Activated naive CD4-positive, alpha-beta T cell treated with anti-CD3 and anti-CD28 coated beads, Interleukin-2, amount 50 U/mL, for 72 hours (primary cell): ENCODE measurements around the gene KRT33A. TPM values are rescaled to one million over a fixed set of nuclear protein-coding genes. Genes with fewer than 3 reads are reported as not detected.
"Not testable (repeated sequence)": the region's sequence is repeated elsewhere in the genome, so short reads cannot be mapped to it uniquely, and the experiment has no call there.

Experiments
- ATAC-seq, 2 donors: fragments of 150-1000 bp; cut with Tn5 transposase; 2 replicates each; pipeline ENCODE4 v1.10.0; 2021; ENCODE audit warnings: mild to moderate bottlenecking in 2 of 2, moderate library complexity in 2 of 2
- DNase-seq, 2 donors: peaks; one replicate each; pipeline ENCODE4 v3.0.0; 2021 to 2022; ENCODE audit warnings: low spot score in 2 of 2
- H3K27ac Mint-ChIP-seq, 2 donors: one replicate each; pipeline ENCODE4 v1.8.0; 2022; ENCODE audit warnings: mild to moderate bottlenecking in 2 of 2, mixed read lengths in 2 of 2
- H3K36me3 Mint-ChIP-seq, 2 donors: one replicate each; pipeline ENCODE4 v1.8.0; 2022; ENCODE audit warnings: mixed read lengths in 2 of 2
- H3K9me3 Mint-ChIP-seq, 2 donors: one replicate each; pipeline ENCODE4 v1.8.0; 2022; ENCODE audit warnings: mixed read lengths in 2 of 2
- total RNA-seq, 2 donors: library from RNA; stranded (reverse); gene quantifications; one replicate each; pipeline ENCODE4 v1.2.3, GENCODE V29; 2022

The KRT33A gene
- total RNA-seq, 2 donors from 2014 or later: not detected

- Mint-ChIP-seq H3K9me3 (peaks cover 12% of the 10 kb centered on the region in 2 donors), H3K36me3 (peaks cover 0 to 5% of the 10 kb centered on the region in 2 donors), H3K27ac (no peak overlapping the region)
- DNase-seq: no peak
- no peak for ATAC-seq
Observed at GRCh38 chr17:41377546-41377945, 26.9 kb upstream of the KRT33A start.

- Mint-ChIP-seq H3K9me3 (peaks cover 7 to 8% of the 10 kb centered on the region in 2 donors), H3K27ac (no peak within 1 kb of the TSS), H3K36me3 (peaks cover 0 to 5% of the 10 kb centered on the region in 2 donors)
- ATAC-seq: no peak
- no peak for DNase-seq
Observed at GRCh38 chr17:41369713-41370112, 19.1 kb upstream of the KRT33A start, which contains the start of gene KRT33B. Gene KRT33B, minus strand, starts transcription at chr17:41369813. Its CDS starts 63 bp downstream, at chr17:41369750.

GRCh38 chr17:41369023-41369422 is 18.4 kb upstream of the KRT33A start:
- ATAC-seq (no peak), DNase-seq (no peak)
- Mint-ChIP-seq H3K27ac (no peak overlapping the region), H3K36me3 (no peaks in the 10 kb centered on the region), H3K9me3 (peaks cover 1 to 2% of the 10 kb centered on the region in 2 donors)

GRCh38 chr17:41367426-41368075 is 16.9 kb upstream of the KRT33A start:
- Mint-ChIP-seq H3K27ac (no peak overlapping the region), H3K36me3 (no peaks in the 10 kb centered on the region), H3K9me3 (no peaks in the 10 kb centered on the region)
- ATAC-seq (no peak), DNase-seq (no peak)

GRCh38 chr17:41366070-41366469 is 15.4 kb upstream of the KRT33A start:
- ATAC-seq: no peak
- peaks cover 0 to 4% of the 10 kb centered on the region in 2 donors for H3K9me3 Mint-ChIP-seq
- no peak overlapping the region for H3K27ac Mint-ChIP-seq
- H3K36me3 Mint-ChIP-seq: no peaks in the 10 kb centered on the region
- no peak for DNase-seq

GRCh38 chr17:41363881-41364280 is 13.3 kb upstream of the KRT33A start:
- DNase-seq: no peak
- Mint-ChIP-seq H3K27ac (no peak overlapping the region), H3K9me3 (peaks cover 0 to 4% of the 10 kb centered on the region in 2 donors), H3K36me3 (no peaks in the 10 kb centered on the region)
- ATAC-seq: no peak

- ATAC-seq (no peak), DNase-seq (no peak)
- peaks cover 0 to 4% of the 10 kb centered on the region in 2 donors for H3K9me3 Mint-ChIP-seq
- H3K27ac Mint-ChIP-seq: no peak overlapping the region
- no peaks in the 10 kb centered on the region for H3K36me3 Mint-ChIP-seq
Observed at GRCh38 chr17:41360296-41360995, 9.8 kb upstream of the KRT33A start.

GRCh38 chr17:41354536-41354935 is 3.9 kb upstream of the KRT33A start:
- ATAC-seq: no peak
- Mint-ChIP-seq H3K27ac (no peak overlapping the region), H3K9me3 (peaks cover 0 to 4% of the 10 kb centered on the region in 2 donors), H3K36me3 (no peaks in the 10 kb centered on the region)
- no peak for DNase-seq

- no peak overlapping the region for H3K27ac Mint-ChIP-seq
- H3K9me3 Mint-ChIP-seq: peaks cover 0 to 4% of the 10 kb centered on the region in 2 donors
- ATAC-seq: no peak
- no peaks in the 10 kb centered on the region for H3K36me3 Mint-ChIP-seq
- no peak for DNase-seq
Observed at GRCh38 chr17:41352597-41353366, 2.2 kb upstream of the KRT33A start.

- ATAC-seq (no peak), DNase-seq (no peak)
- no peaks in the 10 kb centered on the region for H3K36me3 Mint-ChIP-seq
- no peak overlapping the region for H3K27ac Mint-ChIP-seq
- peaks cover 0 to 4% of the 10 kb centered on the region in 2 donors for H3K9me3 Mint-ChIP-seq
Observed at GRCh38 chr17:41351177-41351576, 549 bp upstream of the KRT33A start.

GRCh38 chr17:41347869-41348760 is 2.5 kb downstream of the KRT33A start:
- Mint-ChIP-seq H3K27ac (no peak overlapping the region), H3K36me3 (peaks cover 4% of the 10 kb centered on the region in 2 donors), H3K9me3 (peaks cover 3 to 12% of the 10 kb centered on the region in 2 donors)
- ATAC-seq: no peak
- no peak for DNase-seq

GRCh38 chr17:41346421-41346820 is 4.2 kb downstream of the KRT33A start:
- DNase-seq, ATAC-seq, H3K27ac Mint-ChIP-seq: not testable (repeated sequence)
- H3K36me3 Mint-ChIP-seq: peaks cover 12 to 13% of the 10 kb centered on the region in 2 donors
- peaks cover 10 to 12% of the 10 kb centered on the region in 2 donors for H3K9me3 Mint-ChIP-seq

GRCh38 chr17:41345992-41346391 is 4.6 kb downstream of the KRT33A start:
- Mint-ChIP-seq H3K27ac (no peak overlapping the region), H3K9me3 (peaks cover 10 to 12% of the 10 kb centered on the region in 2 donors), H3K36me3 (peaks cover 12 to 13% of the 10 kb centered on the region in 2 donors)
- DNase-seq: no peak
- ATAC-seq: no peak

GRCh38 chr17:41343029-41343428 is 7.6 kb downstream of the KRT33A start:
- Mint-ChIP-seq H3K27ac (peak overlapping the region in 1 of 2 donors; percentile 22), H3K9me3 (peaks cover 10 to 12% of the 10 kb centered on the region in 2 donors), H3K36me3 (peaks cover 12 to 13% of the 10 kb centered on the region in 2 donors)
- ATAC-seq: no peak
- DNase-seq: no peak

- Mint-ChIP-seq H3K9me3 (peaks cover 10 to 12% of the 10 kb centered on the region in 2 donors), H3K36me3 (peaks cover 12 to 13% of the 10 kb centered on the region in 2 donors), H3K27ac (peak overlapping the region; percentile 81 to 95)
- DNase-seq (peak in 1 of 2 donors; percentile 48), ATAC-seq (peak; percentile 78 to 80)
Observed at GRCh38 chr17:41340934-41341861, 9.4 kb downstream of the KRT33A start.
